Suprapubic skin (tissue), 4 donors: ENCODE measurements around the gene BAIAP3. TPM values are rescaled to one million over a fixed set of nuclear protein-coding genes. Genes with fewer than 3 reads are reported as not detected.

Experiments used
- DNase-seq, 2 donors: peaks; one replicate each; pipeline ENCODE4 v3.0.0-alpha.2; 2019; ENCODE audit warnings: low spot score in 2 of 2
- H3K27ac ChIP-seq: fragments of 200-600 bp; sonication (generic); one replicate; pipeline ENCODE4 v1.5.1; 2019
- H3K27me3 ChIP-seq: fragments of 200-600 bp; sonication (generic); one replicate; pipeline ENCODE4 v1.5.1; 2019
- H3K36me3 ChIP-seq: fragments of 200-600 bp; sonication (generic); one replicate; pipeline ENCODE4 v1.5.1; 2019
- H3K4me1 ChIP-seq: fragments of 200-600 bp; sonication (generic); one replicate; pipeline ENCODE4 v1.5.1; 2019
- H3K4me3 ChIP-seq: fragments of 200-600 bp; sonication (generic); one replicate; pipeline ENCODE4 v1.5.1; 2019; ENCODE audit warnings: mild to moderate bottlenecking
- H3K9me3 ChIP-seq: fragments of 200-600 bp; sonication (generic); one replicate; pipeline ENCODE4 v1.5.1; 2019
- EP300 ChIP-seq: sonication (generic); formaldehyde crosslinking; IDR thresholded peaks from one replicate; pipeline ENCODE4 v1.6.1; 2017; ENCODE audit warnings: antibody characterized with exemption
- POLR2A ChIP-seq, 2 donors: fragments of 450-650 bp; IDR thresholded peaks; one replicate each; pipeline ENCODE4 v1.6.1; 2017; ENCODE audit warnings: antibody characterized with exemption in 2 of 2, mild to moderate bottlenecking in 2 of 2, moderate library complexity in 2 of 2
- POLR2AphosphoS5 ChIP-seq, 3 donors: sonication (generic); formaldehyde crosslinking; IDR thresholded peaks; one replicate each; pipeline ENCODE4 v1.6.1; 2017; ENCODE audit warnings: antibody characterized with exemption in 3 of 3
- WGBS: methylation state at CpG from one replicate; pipeline ENCODE4 v1.1.5; 2018; 5-methylcytosine and 5-hydroxymethylcytosine counted together
- total RNA-seq, 4 donors: library from RNA; depleted of rRNA; stranded (reverse); fragments of >200 nt; gene quantifications; one replicate each; pipeline ENCODE4 v1.1.0, GENCODE V29; 2016
- TF ChIP-seq, protein P1 (sequence below), 2 donors: fragments of 200-600 bp in 1 of 2; fragments of 450-650 bp in 1 of 2; sonication (generic) in 1 of 2; IDR thresholded peaks; one replicate each; pipeline ENCODE4 v1.5.1; 2016 to 2019; ENCODE audit warnings: antibody characterized with exemption in 2 of 2, mild to moderate bottlenecking in 1 of 2, moderate library complexity in 1 of 2

The BAIAP3 gene
- total RNA-seq, 4 donors from 2014 or later = 0.87 to 6.2 (median 2.5) TPM

GRCh38 chr16:1390239-1390779, 56.9 kb downstream of the BAIAP3 start:
- no peak overlapping the region for H3K27ac ChIP-seq
- DNase-seq = no peak
- H3K9me3 ChIP-seq = no peaks in the 10 kb centered on the region
- H3K36me3 ChIP-seq = peaks cover 86% of the 10 kb centered on the region
- no peaks in the 10 kb centered on the region for H3K4me1 ChIP-seq
- TF ChIP-seq, protein P1, sequence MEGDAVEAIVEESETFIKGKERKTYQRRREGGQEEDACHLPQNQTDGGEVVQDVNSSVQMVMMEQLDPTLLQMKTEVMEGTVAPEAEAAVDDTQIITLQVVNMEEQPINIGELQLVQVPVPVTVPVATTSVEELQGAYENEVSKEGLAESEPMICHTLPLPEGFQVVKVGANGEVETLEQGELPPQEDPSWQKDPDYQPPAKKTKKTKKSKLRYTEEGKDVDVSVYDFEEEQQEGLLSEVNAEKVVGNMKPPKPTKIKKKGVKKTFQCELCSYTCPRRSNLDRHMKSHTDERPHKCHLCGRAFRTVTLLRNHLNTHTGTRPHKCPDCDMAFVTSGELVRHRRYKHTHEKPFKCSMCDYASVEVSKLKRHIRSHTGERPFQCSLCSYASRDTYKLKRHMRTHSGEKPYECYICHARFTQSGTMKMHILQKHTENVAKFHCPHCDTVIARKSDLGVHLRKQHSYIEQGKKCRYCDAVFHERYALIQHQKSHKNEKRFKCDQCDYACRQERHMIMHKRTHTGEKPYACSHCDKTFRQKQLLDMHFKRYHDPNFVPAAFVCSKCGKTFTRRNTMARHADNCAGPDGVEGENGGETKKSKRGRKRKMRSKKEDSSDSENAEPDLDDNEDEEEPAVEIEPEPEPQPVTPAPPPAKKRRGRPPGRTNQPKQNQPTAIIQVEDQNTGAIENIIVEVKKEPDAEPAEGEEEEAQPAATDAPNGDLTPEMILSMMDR (IDR thresholded peaks at IDR 0.05) = no peak
- TF ChIP-seq POLR2AphosphoS5 (IDR thresholded peaks at IDR 0.05) = no peak
- no peak for TF ChIP-seq POLR2A (IDR thresholded peaks at IDR 0.05)
- TF ChIP-seq EP300 = no peak
- H3K4me3 ChIP-seq = no peak overlapping the region
- 84% methylated on average over 28 of the region's 28 CpGs for WGBS
- H3K27me3 ChIP-seq = no peaks in the 10 kb centered on the region

- Histone ChIP-seq H3K9me3 (no peaks in the 10 kb centered on the region), H3K27ac (no peak overlapping the region), H3K27me3 (no peaks in the 10 kb centered on the region), H3K4me3 (no peak overlapping the region), H3K4me1 (no peaks in the 10 kb centered on the region), H3K36me3 (peaks cover 91% of the 10 kb centered on the region)
- WGBS = 95% methylated on average over 17 of the region's 17 CpGs
- no peak for TF ChIP-seq EP300
- TF ChIP-seq, protein P1 (IDR thresholded peaks at IDR 0.05) = no peak
- no peak for TF ChIP-seq POLR2AphosphoS5 (IDR thresholded peaks at IDR 0.05)
- TF ChIP-seq POLR2A (IDR thresholded peaks at IDR 0.05) = no peak
- no peak for DNase-seq
Measured at GRCh38 chr16:1392826-1393225, 59.4 kb downstream of the BAIAP3 start.

GRCh38 chr16:1393613-1394176, 60.2 kb downstream of the BAIAP3 start:
- 95% methylated on average over 13 of the region's 21 CpGs for WGBS
- H3K9me3 ChIP-seq = no peaks in the 10 kb centered on the region
- H3K36me3 ChIP-seq = peaks cover 92% of the 10 kb centered on the region
- H3K27me3 ChIP-seq = no peaks in the 10 kb centered on the region
- TF ChIP-seq, protein P1 (IDR thresholded peaks at IDR 0.05) = no peak
- DNase-seq = no peak
- no peaks in the 10 kb centered on the region for H3K4me1 ChIP-seq
- H3K4me3 ChIP-seq = no peak overlapping the region
- H3K27ac ChIP-seq = no peak overlapping the region

GRCh38 chr16:1394367-1394951, 61.0 kb downstream of the BAIAP3 start:
- Histone ChIP-seq H3K27me3 (no peaks in the 10 kb centered on the region), H3K4me1 (no peaks in the 10 kb centered on the region), H3K4me3 (no peak overlapping the region), H3K9me3 (no peaks in the 10 kb centered on the region), H3K36me3 (peaks cover 92% of the 10 kb centered on the region), H3K27ac (no peak overlapping the region)
- DNase-seq = no peak
- no peak for TF ChIP-seq EP300
- no peak for TF ChIP-seq POLR2A (IDR thresholded peaks at IDR 0.05)
- TF ChIP-seq, protein P1 (IDR thresholded peaks at IDR 0.05) = no peak
- TF ChIP-seq POLR2AphosphoS5 (IDR thresholded peaks at IDR 0.05) = no peak
- WGBS = 86% methylated on average over 14 of the region's 19 CpGs

GRCh38 chr16:1395444-1396031, 62.1 kb downstream of the BAIAP3 start:
- Histone ChIP-seq H3K4me3 (no peak overlapping the region), H3K36me3 (peaks cover 91% of the 10 kb centered on the region), H3K4me1 (no peaks in the 10 kb centered on the region), H3K9me3 (no peaks in the 10 kb centered on the region), H3K27me3 (no peaks in the 10 kb centered on the region), H3K27ac (no peak overlapping the region)
- DNase-seq = no peak
- TF ChIP-seq POLR2A (IDR thresholded peaks at IDR 0.05) (no peak), POLR2AphosphoS5 (IDR thresholded peaks at IDR 0.05) (no peak)
- TF ChIP-seq, protein P1 (IDR thresholded peaks at IDR 0.05) = no peak
- 90% methylated on average over 13 of the region's 22 CpGs for WGBS
